ENCODE data around the gene FBXO38. TPM values are rescaled to one million over a fixed set of nuclear protein-coding genes. Genes with fewer than 3 reads are reported as not detected.

The FBXO38 gene
- total and polyA plus RNA-seq, 2 of the 4 experiments (the other 2 are of a cell fraction): 14.9 to 70.1 TPM

GRCh38 chr5:148386041-148386440 lies 2.3 kb downstream of the FBXO38 start:
- no TSS peak for BruUV-seq (replicated peaks)
- no peak for ATAC-seq (ENCODE audit: low read depth)
- POLR2A ChIA-PET (ENCODE audit: unreplicated experiment): no interaction called here

More at GRCh38 chr5:148386041-148386440, 2.3 kb downstream of the FBXO38 start:
- Histone ChIP-seq H2AFZ (replicated peaks; ENCODE audit: low read length, poor library complexity) (no peak overlapping the region), H4K20me1 (ENCODE audit: insufficient read depth, low read length) (peaks cover 22% of the 10 kb centered on the region; the same call in 1 of the 2 replicates), H3K4ac (ENCODE audit: low read depth, low read length) (peak overlapping the region; percentile 70; the same call in 1 of the 2 replicates), H2AK9ac (replicated peaks; ENCODE audit: low read depth, low read length, poor library complexity) (no peak overlapping the region), H3K4me3 (ENCODE audit: insufficient read depth, low read depth, low read length) (no peak overlapping the region), H3K27ac (ENCODE audit: insufficient read depth, low read length) (no peak overlapping the region), H4K91ac (ENCODE audit: insufficient read depth, low read depth, low read length) (no peak overlapping the region), H3K56ac (ENCODE audit: extremely low read depth, insufficient read depth, low read length) (no peak overlapping the region), H2BK20ac (ENCODE audit: low read depth, low read length) (0 out of 2 replicates have a peak overlapping the region, but pooled peaks have one; percentile 23), H2AK5ac (ENCODE audit: low read depth, low read length) (peak overlapping the region; percentile 42; the same call in 1 of the 2 replicates), H3K18ac (ENCODE audit: low read depth, low read length) (no peak overlapping the region), H2BK5ac (ENCODE audit: low read depth, low read length, poor library complexity, severe bottlenecking) (peak overlapping the region; percentile 23), H3K14ac (replicated peaks; ENCODE audit: low read depth, low read length) (0 out of 2 replicates have a peak overlapping the region, but pooled peaks have one; percentile 8), H3K9ac (ENCODE audit: low read depth, low read length) (no peak overlapping the region), H3K27me3 (ENCODE audit: control insufficient read depth, insufficient read depth, low read length) (no peaks in the 10 kb centered on the region), H3K4me1 (ENCODE audit: control insufficient read depth, insufficient read depth, low read length) (peaks cover 7% of the 10 kb centered on the region), H3K23ac (ENCODE audit: low read depth, low read length) (peak overlapping the region; percentile 35; the same call in 1 of the 2 replicates), H3K79me1 (ENCODE audit: low read depth in 1 of 2, low read length in 2 of 2) (peaks cover 40 to 54% of the 10 kb centered on the region in 2 experiments), H4K5ac (ENCODE audit: low read depth, low read length) (no peak overlapping the region), H3K9me3 (ENCODE audit: control insufficient read depth, insufficient read depth, low read length) (no peaks in the 10 kb centered on the region), H2BK120ac (ENCODE audit: low read depth, low read length) (peak overlapping the region; percentile 30; the same call in 1 of the 2 replicates), H3K9me1 (ENCODE audit: insufficient read depth, low read length) (peaks cover 13% of the 10 kb centered on the region; the same call in 1 of the 2 replicates), H3K4me2 (ENCODE audit: low read depth, low read length) (no peak overlapping the region), H2BK15ac (ENCODE audit: low read depth, low read length) (no peak overlapping the region; the same call in 2 of the 3 replicates), H4K8ac (ENCODE audit: low read depth in 2 of 2, low read length in 2 of 2) (0 out of 4 replicates have a peak overlapping the region, but pooled peaks of 1 of the 2 experiments have one; percentile 23), H3K36me3 (ENCODE audit: control insufficient read depth, insufficient read depth, low read length) (no peaks in the 10 kb centered on the region)
- WGBS, 2 experiments (ENCODE audit: extremely low coverage in 2 of 2, insufficient read length in 1 of 2): no CpG with 5 or more reads among the region's 1 CpG
- CTCF ChIA-PET: no interaction called here
- no peak for DNase-seq
- intact Hi-C loops (cut with micrococcal nuclease): loop anchor here (5.0 kb wide), 1 partner anchor 726 kb away; no protein-coding TSS in a partner anchor
- dilution Hi-C loops (cut with HindIII; ENCODE audit: low sequenced_read_pairs, unreplicated experiment): no loop called here
- TF ChIP-seq NFE2L2 (IDR thresholded peaks at IDR 0.05; ENCODE audit: low read depth, low read length) (no peak), USF2 (IDR thresholded peaks at IDR 0.05; ENCODE audit: low read depth, low read length) (no peak), CEBPB (IDR thresholded peaks at IDR 0.05; ENCODE audit: low read depth, low read length) (no peak), CHD1 (IDR thresholded peaks at IDR 0.05; ENCODE audit: low read depth, low read length) (no peak)
- in situ Hi-C loops (cut with MboI; ENCODE audit: low sequenced_read_pairs): no loop called here

Measured in IMR-90 (cell line).